Measurements from ENCODE around the gene PI4K2A. TPM values are rescaled to one million over a fixed set of nuclear protein-coding genes. Genes with fewer than 3 reads are reported as not detected.
A peak's percentile ranks its signal among the peaks of the same experiment; 100 is the strongest.

The PI4K2A gene
- 12.4 TPM for polyA plus RNA-seq (2012; ENCODE audit: insufficient read depth, insufficient read length)

DNA sequence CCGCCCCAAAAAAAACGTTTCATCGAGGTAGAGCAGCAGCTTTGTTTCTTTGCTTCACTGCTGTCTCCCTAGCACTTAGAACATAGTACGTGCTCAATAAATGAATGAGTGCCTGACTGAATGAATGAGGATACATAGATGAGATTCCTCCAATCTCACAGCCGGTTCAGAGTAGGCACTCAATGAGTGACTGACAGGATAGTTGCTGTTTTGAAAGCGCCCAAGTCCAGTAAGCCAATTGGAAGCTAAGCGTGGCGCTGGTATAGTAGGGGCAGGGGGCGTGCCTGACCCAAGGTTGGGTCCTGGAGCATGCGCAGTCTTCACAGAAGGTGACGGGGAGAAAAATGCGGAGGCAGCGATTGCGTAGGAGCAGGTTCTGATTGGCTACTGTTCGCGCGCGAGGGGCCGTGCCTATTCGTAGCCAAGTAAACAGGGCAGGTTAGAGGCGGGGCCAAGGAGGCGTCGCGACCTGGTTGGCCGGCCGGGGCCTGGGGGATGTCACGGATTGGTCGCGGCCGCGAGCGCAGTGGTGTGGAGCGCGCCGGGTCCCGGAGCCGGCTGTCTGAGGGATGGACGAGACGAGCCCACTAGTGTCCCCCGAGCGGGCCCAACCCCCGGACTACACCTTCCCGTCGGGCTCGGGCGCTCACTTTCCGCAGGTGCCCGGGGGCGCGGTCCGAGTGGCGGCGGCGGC is at the start of gene PI4K2A:
TSS of gene PI4K2A (plus strand) at position 498 of the 694 bp plus-strand sequence. CDS start at position 570, 72 bp downstream.
- peak within 1 kb of the TSS; percentile 79 for H3K4me3 ChIP-seq (ENCODE audit: low read length)
- peak; percentile 99 for DNase-seq (ENCODE audit: low read depth, low spot score)

GRCh38 chr10:97590748-97591495 is 49.5 kb upstream of the PI4K2A start:
- no peak for DNase-seq (ENCODE audit: low read depth, low spot score)

DNA sequence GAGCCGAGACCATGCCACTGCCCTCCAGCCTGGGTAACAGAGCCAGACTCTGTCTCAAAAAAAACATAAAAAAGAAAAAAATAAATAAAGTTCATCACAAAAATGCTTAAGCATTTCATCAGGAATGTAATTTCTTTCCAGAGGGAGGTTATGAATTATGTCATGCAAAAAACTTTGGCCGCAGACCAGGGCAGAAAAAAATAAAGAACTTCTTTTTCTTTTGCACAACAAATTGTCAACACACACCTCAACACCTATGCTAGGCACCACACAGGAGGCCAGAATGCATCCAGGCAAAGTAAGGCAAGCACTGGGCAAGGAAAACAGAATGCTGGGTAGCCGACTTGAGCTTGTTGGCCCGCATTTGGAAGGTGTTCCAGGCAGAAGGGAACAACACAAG is 47.0 kb upstream of the PI4K2A start:
- no peak overlapping the region for H3K4me3 ChIP-seq (ENCODE audit: low read length)
- DNase-seq (ENCODE audit: low read depth, low spot score): no peak

More at GRCh38 chr10:97590748-97591495, 49.5 kb upstream of the PI4K2A start:
- no peak overlapping the region for H3K4me3 ChIP-seq (ENCODE audit: low read length)

DNA sequence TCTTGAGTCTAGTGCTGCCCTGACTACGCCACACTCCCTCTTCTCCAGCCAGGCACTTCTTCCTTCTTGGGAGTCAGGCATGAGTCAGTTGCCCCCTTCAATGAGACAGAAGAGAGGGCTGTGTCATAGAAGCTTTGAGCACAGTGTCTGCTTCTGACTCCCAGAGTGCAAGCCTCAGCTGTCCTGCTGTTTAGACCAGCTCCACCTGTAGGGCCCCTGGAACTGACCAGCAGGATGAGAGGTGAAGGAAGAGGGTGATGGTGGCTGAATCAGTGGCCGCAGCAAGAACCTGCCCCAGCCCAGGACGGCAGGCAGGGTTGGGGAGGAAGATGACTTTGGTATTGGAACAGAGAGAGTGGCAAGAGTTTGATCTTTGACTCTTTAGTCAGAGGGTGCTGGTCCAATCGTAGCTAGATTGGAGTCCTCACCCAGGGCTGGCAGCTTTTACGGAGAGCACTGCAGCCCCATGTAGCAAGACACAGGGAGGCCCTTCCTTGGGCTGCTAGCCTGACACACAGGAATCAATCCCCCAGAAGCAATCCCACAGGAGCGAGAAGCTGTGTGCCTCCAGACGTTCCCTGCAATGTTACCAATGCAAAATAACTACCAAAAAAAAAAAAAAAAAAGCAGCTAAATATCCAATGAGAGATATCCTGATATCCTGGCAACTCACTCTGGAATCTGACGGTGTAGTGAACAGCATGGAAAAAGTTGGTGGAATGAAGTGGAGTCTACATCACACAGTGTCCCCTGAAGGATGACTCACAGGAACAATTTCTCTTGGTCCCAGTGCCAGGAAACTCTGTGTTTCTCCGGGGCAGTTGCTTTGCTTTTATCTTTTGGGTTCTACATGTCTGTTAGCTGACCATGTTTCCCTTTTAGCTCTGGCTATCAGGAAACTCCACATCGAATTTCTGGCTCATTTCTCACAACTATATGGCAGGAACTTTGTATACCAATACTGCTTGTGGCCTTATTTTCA is 44.1 kb upstream of the PI4K2A start:
- DNase-seq (ENCODE audit: low read depth, low spot score): no peak
- H3K4me3 ChIP-seq (ENCODE audit: low read length): no peak overlapping the region

GRCh38 chr10:97597778-97598177 is 42.7 kb upstream of the PI4K2A start:
- H3K4me3 ChIP-seq (ENCODE audit: low read length): no peak overlapping the region
- DNase-seq (ENCODE audit: low read depth, low spot score): no peak

DNA sequence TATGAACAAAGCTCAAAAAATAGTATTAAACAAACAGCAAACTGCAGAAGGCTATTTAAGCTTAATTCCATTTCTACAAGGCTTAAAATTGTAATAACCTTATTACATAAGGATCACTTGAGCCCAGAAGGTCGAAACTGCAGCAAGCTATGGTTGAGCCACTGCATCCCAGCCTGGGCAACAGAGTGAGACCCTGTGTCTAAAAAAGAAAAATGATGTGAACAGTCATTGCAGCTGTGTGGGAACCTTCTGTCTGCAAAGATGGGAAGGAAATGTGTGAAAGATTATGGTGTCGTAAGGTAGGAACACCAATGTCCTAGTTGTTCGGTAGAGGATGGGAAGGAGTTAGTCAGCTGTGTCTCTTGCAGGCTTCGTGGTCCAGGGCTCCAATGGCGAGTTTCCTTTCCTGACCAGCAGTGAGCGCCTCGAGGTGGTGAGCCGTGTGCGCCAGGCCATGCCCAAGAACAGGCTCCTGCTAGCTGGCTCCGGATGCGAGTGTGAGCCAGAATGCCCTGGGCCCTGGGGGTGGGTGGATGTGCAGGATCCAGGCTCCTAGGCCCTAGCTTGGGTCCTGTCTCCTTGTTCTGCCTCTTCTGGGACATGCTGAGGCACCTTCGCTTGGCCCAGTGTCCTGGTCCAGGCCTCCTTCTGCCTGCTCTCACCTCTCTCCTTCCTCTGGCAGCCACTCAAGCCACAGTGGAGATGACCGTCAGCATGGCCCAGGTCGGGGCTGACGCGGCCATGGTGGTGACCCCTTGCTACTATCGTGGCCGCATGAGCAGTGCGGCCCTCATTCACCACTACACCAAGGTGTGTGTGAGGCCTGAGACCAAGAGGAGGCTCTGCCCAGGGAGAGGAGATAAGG is 41.8 kb upstream of the PI4K2A start:
- DNase-seq (ENCODE audit: low read depth, low spot score): no peak
- H3K4me3 ChIP-seq (ENCODE audit: low read length): no peak overlapping the region

DNA sequence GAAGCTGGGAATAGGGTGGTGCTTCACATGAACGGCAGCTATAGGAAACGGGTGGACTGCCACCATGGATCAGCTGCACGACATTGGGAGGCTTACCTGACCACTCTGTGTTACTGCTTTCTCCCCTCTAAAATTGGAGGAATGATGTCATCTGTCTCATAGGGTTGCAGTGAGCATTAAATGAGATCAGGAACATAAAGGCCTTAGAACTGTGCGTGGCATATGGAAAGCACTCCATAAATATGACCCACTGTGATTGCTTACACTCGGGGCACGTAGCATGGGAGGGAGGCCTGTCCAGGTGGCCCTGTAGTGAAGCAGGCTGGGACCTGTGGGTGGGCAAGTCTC is 41.2 kb upstream of the PI4K2A start:
- no peak overlapping the region for H3K4me3 ChIP-seq (ENCODE audit: low read length)
- no peak for DNase-seq (ENCODE audit: low read depth, low spot score)

DNA sequence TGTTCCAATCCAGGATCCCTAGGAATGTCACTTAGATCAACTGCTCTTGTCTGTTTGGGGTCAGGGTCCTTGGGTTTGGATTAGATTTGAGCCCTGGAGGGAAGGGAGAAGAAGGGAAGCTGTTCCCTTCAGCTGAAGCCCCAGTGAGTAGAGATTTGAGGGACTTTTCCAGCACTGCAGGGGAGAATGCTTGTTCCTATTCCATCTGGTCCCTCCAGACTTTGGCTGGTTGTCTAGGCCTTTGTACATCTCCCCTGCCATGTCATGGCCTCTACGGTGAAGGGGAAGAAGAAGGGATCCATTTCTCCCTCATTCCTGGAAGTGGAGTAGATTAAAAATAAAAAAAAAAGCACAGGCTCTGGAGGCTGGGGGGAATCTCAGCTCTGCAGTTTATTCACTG is 39.9 kb upstream of the PI4K2A start:
- H3K4me3 ChIP-seq (ENCODE audit: low read length): no peak overlapping the region
- DNase-seq (ENCODE audit: low read depth, low spot score): no peak

DNA sequence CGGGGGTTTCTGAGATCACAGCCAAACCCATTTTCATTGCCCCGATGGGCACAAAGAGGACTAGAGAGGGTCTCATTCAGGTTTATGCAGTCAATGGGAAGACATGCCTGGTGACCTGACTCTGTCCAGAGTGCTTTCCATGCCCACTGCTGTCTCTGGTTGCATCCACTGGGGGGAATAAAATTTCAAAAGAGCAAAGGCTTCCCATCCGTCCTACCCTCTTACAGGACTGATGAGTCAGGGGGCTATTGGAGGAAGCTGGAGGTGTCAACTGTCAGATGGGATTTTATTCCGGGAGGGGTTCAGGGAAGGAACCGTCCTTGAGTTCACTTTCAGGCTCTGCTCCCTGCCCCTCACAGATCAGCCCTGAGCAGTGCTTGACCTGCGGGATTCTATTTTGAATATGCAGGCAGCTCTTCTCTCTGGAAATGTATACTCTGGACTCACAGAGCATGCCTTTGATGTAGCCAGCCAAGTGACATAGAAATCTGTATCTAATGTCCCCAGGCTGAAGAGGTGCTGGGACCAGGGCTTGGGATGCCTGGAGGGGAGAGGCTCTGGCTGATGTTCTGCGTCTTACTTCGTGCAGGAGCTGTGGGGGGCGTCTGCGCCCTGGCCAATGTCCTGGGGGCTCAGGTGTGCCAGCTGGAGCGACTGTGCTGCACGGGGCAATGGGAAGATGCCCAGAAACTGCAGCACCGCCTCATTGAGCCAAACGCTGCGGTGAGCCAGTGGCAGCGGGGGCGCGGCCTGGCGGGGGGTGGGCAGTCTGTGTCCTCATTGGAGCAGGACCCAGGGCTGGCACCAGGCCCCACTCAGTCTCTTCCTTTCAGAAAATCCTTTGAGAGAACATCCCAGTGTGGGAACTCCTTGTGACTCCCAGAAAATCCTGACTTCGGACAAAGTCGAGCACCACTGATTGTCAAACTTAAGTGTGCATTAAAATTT is 38.9 kb upstream of the PI4K2A start:
- H3K4me3 ChIP-seq (ENCODE audit: low read length): no peak overlapping the region
- DNase-seq (ENCODE audit: low read depth, low spot score): no peak

GRCh38 chr10:97607095-97607636 is 33.3 kb upstream of the PI4K2A start:
- DNase-seq (ENCODE audit: low read depth, low spot score): no peak
- no peak overlapping the region for H3K4me3 ChIP-seq (ENCODE audit: low read length)

- no peak overlapping the region for H3K4me3 ChIP-seq (ENCODE audit: low read length)
- DNase-seq (ENCODE audit: low read depth, low spot score): no peak
Measured at GRCh38 chr10:97608991-97609561, 31.4 kb upstream of the PI4K2A start.

DNA sequence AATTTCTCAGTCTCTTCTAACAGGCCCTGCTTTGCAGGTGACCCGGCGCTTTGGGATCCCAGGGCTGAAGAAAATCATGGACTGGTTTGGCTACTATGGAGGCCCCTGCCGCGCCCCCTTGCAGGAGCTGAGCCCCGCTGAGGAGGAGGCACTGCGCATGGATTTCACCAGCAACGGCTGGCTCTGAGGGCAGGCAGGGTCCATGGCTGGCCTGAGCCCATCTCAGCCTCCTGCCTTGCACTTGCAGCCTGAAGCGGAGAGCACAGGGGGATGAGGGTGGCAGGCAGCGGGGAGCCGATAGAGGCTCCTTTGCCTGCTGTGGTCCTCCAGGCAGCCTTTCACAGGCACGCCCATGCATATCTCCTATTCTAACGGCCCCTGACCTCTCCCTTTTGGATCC is 29.0 kb upstream of the PI4K2A start:
- no peak overlapping the region for H3K4me3 ChIP-seq (ENCODE audit: low read length)
- DNase-seq (ENCODE audit: low read depth, low spot score): no peak

DNA sequence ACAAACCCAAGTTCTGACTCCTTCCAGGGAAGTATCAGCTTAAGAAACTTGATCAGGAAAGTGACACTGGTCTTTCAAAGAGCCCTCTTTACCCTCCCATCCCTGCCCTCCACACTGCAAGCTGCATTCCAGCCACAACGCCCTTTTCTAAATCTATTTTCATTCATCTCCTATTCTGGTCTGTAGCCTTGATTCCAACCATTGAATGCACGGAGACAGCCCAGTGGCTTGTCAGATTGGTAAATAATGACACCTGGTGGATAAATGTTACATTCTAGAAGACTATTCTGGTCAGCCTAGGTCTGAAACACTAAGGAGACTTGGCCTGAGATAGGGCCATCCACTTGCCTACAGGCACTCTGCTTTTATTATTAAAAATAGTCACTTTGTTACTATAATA is 28.1 kb upstream of the PI4K2A start:
- DNase-seq (ENCODE audit: low read depth, low spot score): no peak
- H3K4me3 ChIP-seq (ENCODE audit: low read length): no peak overlapping the region

DNA sequence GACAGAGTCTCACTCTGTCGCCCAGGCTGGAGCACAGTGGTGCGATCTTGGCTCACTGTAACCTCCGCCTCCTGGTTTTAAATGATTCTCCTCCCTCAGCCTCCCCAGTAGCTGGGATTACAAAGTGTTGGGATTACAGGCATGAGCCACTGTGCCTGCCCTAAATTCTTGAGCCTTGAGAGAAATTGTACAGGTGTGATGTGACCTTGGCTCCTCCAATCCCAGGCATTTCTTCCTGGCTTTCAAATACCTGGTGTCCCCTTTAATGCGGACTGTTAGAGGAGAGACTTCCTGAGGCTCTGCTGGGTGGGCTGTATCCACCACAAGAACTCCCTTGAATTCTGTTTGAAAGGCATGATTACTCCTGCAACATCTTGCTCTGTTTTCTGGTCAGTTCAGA is 22.2 kb upstream of the PI4K2A start:
- H3K4me3 ChIP-seq (ENCODE audit: low read length): no peak overlapping the region
- DNase-seq (ENCODE audit: low read depth, low spot score): no peak

- DNase-seq (ENCODE audit: low read depth, low spot score): no peak
- no peak overlapping the region for H3K4me3 ChIP-seq (ENCODE audit: low read length)
Measured at GRCh38 chr10:97618733-97619132, 21.7 kb upstream of the PI4K2A start.

- H3K4me3 ChIP-seq (ENCODE audit: low read length): no peak overlapping the region
- no peak for DNase-seq (ENCODE audit: low read depth, low spot score)
Measured at GRCh38 chr10:97623277-97623676, 17.2 kb upstream of the PI4K2A start.

DNA sequence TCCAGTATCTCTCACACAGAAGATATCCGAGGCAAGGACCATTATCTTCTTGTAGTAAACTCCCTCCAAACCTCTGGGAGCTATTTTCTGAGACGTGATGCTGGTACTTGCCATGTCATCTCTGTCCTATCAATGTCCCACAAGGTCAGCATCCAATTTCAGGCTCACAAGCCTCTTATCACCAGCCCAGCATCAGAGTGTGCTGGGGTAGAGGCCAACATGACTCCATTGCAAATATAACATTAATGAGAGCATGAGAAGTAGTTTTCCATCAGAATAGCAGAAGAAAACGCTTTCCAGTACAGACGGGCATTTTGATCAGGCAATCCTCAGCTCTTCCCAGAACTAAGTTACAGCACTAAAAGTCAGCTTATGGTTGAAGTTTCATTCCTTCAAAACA is 12.7 kb upstream of the PI4K2A start:
- DNase-seq (ENCODE audit: low read depth, low spot score): no peak
- H3K4me3 ChIP-seq (ENCODE audit: low read length): no peak overlapping the region

Data from Jurkat, Clone E6-1 (cell line).